ENCODE data around the gene PGLYRP3.
"Not testable (repeated sequence)": the region's sequence is repeated elsewhere in the genome, so short reads cannot be mapped to it uniquely, and the experiment has no call there.

PGLYRP3 gene

DNA sequence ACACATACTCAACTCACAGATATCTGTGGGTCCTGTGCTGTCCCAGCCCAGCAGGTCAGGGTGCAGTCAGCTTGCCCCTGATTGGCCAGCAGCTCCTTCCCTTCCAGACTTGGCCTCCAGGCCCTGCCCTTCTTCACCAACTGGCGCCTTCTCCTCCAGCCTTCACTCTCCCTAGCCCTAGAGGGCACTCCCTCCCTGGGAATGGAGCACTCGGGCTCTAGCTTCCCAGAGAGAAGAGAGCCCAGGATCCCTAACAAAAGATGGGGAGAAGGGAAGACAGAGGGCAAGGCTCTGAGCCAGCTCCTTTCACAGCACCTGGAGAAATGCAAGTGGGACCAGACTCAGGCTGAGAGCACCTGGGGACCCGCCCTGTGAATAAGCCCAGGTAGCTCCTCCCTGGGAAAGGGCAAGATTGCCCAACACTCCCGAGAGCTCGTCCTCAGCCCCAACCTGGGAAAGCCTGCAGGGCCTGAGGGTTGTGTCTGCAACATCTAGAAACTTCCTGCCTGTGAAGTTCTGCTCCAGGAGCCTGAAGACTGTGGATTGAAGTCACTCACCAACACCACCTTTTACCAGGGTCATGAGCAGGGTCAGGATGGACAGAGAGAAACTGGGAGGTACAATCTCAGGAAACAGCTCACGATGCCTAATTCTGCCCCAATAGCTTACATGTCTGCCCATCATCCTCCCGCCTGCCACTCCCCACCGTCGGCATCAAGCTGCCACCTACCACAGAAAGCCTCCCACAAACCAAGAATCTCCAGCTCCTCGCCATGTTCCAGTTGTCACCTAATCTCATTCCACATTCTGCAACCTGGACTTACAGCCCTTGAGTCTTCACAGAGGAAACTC, 36.0 kb upstream of the PGLYRP3 start, which contains the start of gene PGLYRP4:
TSS of gene PGLYRP4 (minus strand) at position 331 of the 852 bp plus-strand sequence. CDS start 909 bp downstream, outside the sequence.
- no peak for DNase-seq

DNA sequence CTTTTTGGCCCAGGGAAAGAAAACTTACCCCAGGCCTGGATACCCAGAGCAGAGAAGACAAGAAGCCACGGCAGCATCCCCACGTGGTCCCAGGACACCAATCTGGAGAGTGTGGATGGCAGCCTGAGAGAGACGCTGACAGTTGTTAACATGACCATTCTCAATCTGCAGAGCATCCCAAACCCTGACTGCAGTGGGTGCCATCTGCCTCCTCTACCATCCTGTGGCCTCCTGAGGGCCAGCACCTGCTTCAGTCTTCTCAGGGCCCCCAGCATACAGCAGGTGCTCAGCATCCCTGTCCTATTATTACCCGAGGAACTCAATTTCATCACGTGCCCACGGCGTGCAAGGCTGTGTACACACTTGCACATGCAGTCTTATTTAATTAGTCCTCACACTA, 35.1 kb upstream of the PGLYRP3 start:
- DNase-seq, result no peak

DNA sequence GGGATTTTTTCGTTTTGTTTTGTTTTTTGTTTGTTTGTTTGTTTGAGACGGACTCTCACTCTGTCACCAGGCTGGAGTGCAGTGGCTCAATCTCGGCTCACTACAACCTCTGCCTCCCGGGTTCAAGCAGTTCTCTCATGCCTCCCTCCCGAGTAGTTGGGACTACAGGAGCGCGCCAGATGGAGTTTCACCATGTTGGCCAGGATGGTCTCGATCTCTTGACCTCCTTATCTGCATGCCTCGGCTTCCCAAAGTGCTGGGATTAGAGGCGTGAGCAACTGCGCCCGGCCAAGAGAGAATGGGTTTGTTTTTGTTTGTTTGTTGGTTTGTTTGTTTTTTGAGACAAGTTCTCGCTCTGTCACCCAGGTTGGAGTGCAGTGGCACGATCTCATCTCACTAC, 34.3 kb upstream of the PGLYRP3 start:
- DNase-seq, result not testable (repeated sequence)

DNA sequence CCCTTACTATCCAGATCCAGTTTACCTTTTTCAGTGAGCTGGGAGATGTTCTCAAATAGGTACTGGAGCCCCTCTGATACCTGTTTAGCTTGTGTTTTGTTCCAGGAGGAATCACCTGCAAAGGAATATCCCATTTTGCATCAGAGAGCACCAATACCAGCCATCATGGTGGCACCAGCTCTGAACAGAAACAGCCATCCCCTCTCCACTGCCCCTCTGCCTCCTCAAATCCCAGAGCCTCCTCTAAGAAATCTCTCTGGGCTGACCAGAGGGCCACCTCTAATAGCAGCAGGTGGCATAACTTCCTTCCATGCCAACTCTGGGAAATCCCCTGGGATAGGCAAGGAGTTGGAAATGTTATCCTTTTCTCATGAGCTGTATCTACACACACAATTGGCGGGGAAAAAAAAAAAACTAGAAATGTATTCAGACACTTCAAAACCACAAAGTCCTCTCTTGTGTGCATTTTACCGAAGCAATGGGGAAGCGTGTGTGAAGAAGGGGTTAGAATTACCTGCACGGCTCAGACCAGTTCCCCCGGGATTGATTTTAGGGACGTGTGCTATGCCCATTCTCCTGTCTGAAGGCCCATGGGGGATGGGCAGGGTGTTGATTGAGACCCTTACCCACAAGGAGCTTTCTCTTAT, 33.4 kb upstream of the PGLYRP3 start:
- DNase-seq, result no peak

DNA sequence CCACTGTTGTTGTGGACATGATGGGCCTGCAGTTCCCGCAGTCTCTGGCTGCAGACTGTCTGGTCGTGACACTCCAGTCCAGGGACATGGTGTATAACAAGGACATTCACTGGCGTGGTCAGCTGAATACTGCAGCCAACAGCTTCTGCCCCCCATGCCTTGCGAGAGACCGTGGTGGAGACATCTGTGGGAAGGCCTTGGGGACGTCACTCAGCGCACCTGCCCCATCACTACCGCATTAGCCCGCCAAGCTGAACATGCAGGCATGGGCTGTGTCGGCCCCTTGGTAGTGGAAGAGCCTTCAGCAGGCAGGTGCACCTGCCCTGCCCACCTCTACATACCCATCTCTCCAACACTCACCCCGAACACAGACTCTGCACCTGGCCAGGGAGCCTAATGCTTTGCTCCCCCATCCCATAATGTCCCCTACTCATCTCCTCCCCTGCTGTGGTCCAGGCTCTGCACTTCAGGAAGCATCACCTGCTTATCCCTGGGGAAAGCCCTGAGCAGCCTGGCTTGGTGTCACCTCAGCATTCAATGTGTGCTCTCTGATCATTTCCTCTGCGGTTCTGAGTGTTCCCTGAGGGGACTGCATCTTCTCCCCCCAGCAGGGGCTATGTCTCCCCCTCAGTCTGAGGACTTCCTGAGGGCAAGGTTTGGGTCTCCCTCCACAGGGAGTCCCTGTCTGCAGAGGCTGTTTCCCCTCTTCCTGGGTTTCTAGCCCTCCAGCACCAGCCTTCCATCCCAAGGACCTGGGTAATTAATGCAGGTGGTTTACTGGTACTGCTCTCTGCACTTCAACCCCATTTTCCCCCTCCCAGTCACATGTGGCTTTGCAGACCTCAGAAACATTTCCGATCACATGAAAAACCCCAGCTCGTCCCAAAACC, 32.7 kb upstream of the PGLYRP3 start:
- no peak for DNase-seq

DNA sequence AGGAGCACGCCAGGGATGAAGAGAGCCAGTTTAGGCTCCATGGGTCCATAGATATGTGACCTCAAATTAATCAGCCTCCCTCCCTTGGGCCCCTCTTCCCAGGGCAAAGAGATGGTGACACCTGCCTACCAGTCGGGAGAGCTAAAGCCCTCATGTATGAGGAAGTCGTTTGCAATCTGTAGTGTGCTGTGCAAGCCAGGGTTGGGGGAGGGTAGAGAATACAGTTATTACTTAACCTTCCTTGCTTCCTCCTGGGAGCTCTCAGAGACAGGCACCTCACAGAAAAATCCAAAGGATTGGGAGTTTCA, 31.9 kb upstream of the PGLYRP3 start:
- no peak for DNase-seq

DNA sequence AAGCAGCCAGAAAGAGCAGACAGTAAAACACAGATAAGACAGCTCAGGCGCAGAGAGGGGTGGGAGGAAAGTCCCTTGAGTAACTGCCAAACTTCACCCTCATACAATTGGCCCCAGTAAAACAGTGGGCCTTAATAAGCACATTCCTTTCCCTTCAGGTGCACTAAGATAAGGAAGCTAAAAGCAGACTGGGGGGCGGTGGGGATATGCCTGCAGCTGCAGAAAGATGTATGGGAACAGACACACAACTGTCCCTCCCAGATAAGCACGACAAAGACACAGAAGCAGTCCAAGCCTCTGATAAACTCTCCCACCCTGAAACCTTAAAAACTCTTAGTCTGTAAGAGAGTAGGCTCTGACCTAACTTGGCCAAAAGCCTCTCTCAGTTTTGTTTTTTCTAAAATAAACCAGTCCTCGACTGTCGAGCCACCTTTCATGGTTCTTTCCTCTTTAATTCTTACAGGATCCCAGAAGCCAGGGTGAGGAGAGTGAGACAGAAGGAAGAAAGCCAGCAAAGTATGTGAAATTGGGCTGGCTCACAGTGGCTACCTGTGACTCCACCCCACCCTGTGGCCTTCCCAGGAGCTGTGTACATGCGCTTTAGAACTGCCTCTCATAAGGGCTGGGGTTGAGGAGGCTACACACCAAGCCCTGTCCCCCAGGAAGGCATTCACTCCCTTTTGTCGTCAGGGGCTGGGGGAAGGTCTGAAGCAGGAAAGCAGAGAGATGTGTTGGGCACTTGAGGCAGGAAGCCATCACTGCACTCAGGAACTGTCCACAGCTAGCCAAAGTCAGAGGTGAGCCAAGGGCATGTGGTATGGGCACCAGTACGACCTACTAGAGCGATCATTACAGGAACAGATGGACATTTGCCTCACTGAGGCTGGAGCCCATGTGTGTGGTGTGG, 31.3 kb upstream of the PGLYRP3 start:
- DNase-seq, result peak; percentile 23

DNA sequence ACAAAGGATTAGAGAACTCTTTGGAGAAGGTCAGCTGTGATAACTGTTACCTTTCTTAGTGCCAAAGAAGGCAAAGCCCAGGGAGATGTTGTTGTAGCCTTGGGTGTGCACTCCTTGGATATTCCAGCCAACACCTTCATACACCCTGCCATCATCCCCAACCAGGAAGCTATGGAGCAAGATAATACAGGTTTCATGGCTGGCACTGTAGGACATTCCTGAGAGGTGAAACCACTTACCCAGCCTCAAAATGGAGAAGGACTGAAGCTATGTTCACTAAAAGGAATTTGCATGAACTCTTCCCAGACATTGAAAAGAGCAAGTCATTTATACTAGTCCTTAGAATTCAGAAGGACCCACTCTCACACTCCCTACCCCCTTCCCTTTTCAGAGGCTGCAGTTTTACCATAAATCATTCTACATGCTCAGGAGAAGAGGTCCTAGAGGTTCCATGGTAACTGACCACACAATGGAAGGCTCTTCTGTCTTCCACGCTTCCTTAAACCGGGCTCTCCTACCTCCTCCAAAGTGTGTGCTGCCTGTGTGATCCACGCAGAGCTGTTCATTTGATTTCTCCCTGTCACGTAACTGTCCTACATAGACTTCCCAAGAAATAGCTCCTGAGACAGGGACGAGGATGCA, 30.4 kb upstream of the PGLYRP3 start:
- no peak for DNase-seq

DNA sequence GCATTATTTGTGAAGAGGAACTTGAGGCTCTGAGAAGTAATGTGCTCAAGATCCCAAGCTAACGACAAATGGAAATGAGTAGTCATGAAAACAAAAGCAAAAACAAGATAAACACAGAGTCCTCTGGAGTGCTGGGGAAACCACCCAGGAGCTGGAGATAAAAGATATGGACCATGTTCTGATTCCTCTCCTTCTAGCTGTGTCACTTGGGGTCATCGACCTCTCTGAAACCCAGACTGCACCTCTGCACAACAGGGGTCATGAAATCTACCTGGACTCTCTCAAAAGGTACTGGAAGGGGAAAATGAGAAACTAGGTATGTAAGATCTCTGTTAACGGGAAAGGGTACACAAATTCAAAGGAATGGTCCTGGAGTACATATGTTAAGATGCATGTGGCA, 29.4 kb upstream of the PGLYRP3 start:
- DNase-seq, result no peak

DNA sequence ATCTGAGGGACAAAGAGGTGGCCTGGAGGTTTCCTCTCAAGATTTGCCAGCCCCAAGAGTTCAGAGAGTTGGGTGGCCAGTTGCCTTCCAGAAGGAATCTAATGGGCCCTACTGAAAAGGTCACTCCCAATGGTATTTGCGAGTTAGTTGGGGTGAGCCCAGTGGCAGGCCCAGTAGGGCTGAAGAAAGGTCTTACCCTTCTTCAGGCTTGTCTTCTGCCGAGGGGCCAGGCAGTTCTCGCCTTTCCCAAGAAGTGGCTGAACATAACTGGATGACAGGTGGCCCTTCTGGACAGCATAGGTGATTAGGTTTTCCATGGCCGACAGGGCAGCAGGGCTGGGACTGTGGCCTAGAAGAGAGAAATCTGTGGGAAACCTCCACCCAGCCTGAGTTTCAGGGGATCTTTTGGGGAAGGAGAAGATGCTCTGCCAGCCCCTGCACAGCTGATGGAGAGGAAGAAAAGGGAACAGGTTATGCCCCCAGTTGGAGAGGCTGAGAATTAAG, 28.7 kb upstream of the PGLYRP3 start:
- DNase-seq, result no peak

DNA sequence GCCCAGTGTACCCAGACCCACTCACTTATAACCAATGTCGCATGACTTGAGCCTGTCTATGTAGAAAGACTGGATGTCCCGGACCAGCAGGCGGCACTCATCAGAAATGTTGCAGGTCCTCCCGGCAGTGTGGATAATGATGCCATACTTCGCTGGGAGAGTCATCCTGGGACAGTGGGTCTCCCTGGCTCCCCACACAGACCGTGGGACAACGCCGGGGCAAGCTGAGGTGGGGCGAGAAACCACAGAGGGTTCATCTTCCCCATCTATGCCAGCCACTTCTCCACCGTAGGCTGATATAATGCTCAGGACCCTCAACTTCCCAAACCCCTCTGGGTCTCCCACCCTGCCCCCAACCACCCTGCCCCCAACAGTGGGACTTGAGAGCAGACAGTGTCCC, 27.6 kb upstream of the PGLYRP3 start:
- DNase-seq, result no peak

DNA sequence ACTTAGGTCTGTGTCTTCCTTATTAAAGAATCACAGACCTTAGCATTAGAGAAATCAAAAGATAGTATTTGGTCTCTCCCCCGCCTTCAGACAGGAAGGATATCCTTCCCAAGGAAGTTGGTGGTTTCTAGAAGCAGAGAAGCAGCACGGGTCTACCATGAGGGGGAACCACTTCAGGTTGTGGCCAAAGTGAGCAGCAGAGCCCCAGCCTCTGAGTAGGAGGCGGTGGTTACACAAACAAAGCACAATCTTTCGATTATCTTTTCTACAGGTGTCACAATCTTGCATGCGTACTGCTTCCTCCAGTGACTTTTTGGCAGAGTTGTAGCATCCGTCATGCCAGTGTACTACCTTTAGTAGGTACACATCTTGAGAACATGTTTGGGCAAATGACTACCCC, 27.1 kb upstream of the PGLYRP3 start:
- no peak for DNase-seq

DNA sequence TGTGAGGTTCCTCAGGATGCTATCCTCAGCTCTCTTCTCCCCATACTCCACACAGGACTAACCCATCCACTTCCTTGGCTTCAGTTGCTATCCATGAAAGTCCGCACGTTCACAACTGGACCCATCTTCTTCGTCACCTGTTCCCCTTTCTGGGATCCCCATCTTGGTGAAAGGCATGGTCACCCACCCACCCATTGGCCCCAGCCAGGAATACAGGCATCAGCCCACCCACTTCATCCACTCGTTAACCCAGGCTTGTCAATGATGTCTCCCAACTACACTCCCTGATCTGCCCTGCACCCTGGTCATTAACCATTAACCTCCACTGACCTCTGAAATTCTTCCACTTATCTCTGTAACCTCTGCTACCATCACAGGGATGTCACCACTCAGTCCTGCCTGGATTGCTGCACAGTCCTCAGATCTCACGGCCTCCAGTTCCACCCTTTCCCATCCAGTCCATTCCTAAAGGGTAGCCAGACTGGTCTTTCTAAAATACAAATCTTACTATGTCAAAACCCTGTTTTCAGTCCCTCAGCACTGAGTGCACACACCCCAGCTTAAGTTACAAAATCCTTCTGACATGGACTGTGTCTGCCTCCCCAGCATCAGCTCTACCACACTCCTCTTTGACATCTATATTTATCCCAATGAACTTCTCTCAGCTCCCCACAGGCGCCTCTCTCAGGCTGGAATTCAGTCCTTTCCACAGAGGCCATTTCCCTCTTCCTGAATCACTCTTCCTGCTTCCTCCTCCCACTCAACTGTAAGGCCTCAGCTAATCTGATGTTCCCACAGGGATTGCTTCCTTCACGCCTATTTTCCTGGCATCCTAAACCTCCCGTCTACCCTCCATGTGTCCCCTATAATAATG, 25.5 kb upstream of the PGLYRP3 start:
- DNase-seq, result no peak

DNA sequence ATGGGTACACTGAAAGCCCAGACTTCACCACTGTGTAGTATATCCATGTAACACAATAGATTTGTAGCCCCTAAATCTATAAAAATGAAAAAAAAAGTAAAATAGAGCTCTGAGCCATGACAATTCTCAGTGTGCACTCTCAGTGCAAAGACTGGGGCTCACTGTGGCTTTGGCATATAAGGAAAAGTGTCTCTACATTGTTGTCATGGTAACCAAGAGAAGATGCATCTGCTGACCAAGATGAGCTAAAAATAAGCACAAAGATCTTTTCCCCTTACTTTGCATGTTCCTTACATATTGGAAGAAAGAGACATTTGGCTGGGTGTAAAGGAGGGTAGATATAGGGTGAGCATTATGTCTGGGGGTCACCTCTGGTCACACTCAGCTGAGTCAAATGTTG, 23.9 kb upstream of the PGLYRP3 start:
- no peak for DNase-seq

DNA sequence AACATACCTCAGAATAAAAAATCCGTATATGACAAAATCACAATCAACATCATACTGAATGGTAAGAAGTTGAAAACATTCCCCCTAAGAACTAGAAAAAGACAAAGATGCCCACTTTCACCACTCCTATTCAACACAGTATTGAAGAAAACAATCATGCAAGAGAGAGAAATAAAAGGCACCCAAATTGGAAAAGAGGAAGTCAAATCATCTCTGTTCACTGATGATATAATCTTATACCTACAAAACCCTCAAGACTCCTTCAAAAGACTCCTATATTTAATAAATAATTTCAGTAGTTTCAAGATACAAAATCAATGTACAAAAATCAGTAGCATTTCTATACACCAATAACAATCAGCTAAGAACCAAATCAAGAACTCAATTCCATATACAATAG, 21.1 kb upstream of the PGLYRP3 start:
- DNase-seq, result no peak

DNA sequence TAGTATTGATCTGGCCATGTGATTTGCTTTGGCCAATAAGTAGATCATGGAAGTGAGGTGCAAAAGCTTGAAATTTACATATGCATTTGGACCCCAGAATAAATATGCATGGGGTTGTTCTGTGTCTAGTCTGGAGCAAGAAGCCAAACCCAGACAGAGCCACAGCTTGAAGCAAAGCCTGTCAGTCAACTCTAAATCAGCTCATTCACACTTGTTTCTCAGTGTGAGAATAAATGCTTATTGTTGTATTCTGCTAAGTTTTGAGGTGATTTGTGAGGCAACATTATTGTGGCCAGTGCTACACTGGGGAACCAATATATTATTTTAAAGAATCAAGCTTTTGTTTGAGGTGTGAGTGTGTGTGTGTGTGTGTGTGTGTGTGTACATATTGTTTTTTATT, 12.2 kb upstream of the PGLYRP3 start:
- DNase-seq, result no peak

DNA sequence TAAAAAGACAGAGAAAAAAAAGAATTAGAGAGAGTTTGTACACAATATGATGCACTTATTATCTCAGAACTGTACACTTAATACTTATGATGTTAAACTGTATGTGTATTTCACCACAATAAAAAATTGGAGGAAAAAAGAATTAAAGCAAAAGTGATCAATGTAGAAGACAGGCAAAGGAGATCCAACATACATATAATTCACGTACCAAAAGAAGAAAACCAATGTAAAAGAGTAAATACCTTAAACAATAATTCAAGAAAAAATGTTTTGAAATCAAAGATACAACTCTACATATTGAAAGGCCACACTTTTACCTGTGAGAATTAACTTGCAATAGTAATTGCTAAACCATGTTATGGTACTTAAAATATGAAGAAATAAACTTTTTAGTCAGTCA, 9.8 kb upstream of the PGLYRP3 start:
- DNase-seq, result no peak

DNA sequence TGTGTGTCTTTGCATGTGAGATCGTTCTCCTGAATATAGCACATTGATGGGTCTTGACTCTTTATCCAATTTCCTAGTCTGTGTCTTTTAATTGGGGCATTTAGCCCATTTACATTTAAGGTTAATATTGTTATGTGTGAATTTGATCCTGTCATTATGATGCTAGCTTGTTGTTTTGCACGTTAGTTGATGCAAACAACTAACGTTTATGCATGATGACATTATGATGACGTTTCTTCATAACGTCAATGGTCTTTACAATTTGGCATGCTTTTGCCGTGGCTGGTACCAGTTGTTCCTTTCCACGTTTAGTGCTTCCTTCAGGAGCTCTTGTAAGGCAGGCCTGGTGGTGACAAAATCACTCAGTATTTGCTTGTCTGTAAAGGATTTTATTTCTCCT, 5.4 kb upstream of the PGLYRP3 start:
- not testable (repeated sequence) for DNase-seq

DNA sequence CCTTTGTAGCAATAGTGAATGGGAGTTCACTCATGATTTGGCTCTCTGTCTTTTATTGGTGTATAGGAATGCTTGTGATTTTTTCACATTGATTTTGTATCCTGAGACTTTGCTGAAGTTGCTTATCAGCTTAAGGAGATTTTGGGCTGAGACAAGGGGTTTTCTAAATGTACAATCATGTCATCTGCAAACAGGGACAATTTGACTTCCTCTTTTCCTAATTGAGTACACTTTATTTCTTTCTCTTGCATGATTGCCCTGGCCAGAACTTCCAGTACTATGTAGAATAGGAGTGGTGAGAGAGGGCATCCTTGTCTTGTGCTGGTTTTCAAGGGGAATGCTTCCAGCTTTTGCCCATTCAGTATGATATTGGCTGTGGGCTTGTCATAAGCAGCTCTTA, 3.3 kb upstream of the PGLYRP3 start:
- not testable (repeated sequence) for DNase-seq

DNA sequence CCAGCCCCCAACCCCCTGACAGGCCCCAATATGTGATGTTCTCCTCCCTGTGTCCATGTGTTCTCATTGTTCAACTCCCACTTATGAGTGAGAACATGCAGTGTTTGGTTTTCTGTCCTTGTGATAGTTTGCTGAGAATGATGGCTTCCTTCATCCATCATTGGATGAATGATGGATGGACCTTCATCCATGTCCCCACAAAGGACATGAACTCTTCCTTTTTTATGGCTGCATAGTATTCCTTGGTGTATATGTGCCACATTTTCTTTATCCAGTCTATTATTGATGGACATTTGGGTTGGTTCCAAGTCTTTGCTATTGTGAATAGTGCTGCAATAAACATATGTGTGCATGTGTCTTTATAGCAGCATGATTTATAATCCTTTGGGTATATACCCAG, 1.6 kb upstream of the PGLYRP3 start:
- DNase-seq, result not testable (repeated sequence)

DNA sequence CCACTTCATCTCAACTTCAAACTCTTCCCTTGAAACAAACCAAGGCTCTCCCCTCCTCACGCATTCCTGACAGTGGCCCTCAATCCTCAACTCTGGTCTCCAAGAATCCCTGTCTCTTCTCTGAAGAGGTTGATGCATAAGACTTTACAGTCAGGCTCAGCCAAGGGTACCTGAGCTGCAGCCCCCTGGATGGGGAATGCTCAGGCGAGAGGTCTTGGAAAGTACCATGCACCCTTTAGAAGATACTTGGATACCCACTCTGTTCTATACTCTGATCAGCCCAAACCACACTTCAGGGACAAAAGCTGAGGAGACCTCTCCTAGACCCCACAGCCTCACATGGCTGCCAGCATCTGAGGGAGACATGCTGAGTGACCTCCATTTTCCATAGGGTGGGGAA, 536 bp upstream of the PGLYRP3 start:
- DNase-seq, result no peak
